Esophagus mucosa (tissue), 1 donor: ENCODE data around the gene PIBF1. TPM values are rescaled to one million over a fixed set of nuclear protein-coding genes. Genes with fewer than 3 reads are reported as not detected.
"Not testable (repeated sequence)": the region's sequence is repeated elsewhere in the genome, so short reads cannot be mapped to it uniquely, and the experiment has no call there.

Source experiments
- ATAC-seq: fragments of 200-7000 bp; cut with Tn5 transposase; one replicate; pipeline ENCODE4 v1.9.1; 2020
- total RNA-seq: library from RNA; stranded (reverse); gene quantifications from one replicate; pipeline ENCODE4 v1.2.4, GENCODE V29; 2023
- donor health status: DM: yes; HTN: yes; CAD: no.

Gene PIBF1
- total RNA-seq, 1 donor from 2014 or later = 6.5 TPM

DNA sequence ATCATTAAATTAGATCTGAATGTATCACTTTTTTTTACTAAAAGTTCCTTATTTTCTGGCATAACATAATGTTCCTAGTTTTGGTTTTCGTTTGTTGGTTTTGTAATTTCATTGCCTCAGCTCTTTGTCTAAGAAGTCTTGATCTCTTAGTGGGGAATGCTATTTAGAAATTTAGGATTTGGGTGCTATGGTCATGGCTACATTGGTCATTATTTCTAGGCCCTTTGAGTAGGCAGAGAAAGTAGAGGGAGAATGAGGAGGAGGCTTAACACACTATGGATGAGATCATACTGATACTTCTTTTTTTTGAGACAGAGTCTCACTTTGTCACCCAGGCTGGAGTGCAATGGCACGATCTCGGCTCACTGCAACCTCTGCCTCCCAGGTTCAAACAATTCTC, 41.8 kb downstream of the PIBF1 start:
- no peak for ATAC-seq

DNA sequence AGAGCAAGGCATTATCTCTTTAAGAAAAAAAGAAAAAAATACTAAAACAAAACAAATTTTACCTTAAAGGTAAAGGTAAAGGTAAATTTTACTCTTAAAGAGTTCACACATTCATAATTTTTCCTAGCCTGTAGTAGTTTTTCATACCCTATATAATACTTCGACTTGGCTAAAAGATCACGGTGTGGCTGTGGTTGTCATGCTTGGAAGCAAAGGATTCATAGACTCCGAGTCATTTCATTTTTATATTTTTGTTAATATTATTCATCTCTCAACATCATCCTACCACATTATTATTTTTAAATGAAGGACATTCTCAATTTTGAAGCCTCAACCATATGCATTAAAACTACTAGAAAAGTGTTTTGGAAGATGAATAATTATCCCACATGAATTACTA, 52.7 kb downstream of the PIBF1 start:
- ATAC-seq = no peak

DNA sequence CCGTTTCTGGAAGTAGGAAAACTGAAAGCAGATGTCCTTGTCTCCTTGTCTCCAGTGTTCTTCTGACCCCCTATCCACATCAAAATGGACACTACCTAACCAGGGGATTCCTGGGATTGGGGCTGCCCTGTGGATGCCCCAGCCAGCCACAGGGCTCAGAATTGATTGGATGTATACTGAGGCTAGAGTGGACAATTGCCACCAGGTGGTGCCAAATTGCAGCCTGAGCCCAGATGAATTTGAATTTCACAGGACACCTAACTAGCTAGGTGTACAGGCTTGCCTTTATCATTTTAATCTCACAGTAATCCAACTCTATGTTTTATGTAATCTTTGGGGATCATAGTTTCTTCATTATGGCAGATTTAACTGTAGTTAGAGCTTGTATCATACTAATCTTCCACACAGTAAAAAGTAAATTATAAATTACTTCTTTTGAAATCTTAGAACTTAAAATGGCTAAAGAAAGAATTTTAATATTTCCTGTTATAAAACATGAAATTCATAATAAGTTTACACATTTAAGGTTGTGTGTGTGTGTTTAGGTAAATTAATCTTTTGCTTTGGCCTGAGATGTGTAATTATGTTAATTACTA, 58.0 kb downstream of the PIBF1 start:
- peak; percentile 94 for ATAC-seq

DNA sequence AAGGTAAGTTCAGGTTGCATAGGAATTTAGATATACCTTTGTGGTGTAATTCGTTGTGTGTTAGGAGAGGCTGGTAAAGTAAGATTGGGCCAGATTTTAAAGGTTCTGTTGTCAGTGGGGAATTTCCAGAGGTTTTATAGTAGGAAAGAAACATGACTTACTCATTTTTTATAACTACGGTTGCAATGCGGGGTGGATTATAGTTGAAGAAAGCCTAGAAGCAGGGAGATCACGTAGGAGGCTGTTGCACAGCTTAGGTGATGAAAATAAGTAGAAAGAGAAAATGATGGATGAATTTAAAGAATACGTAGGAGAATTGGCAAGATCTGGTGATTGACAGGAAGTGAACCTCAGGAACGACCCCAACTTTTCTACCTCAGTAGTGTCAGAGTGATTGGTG, 61.1 kb downstream of the PIBF1 start:
- no peak for ATAC-seq

DNA sequence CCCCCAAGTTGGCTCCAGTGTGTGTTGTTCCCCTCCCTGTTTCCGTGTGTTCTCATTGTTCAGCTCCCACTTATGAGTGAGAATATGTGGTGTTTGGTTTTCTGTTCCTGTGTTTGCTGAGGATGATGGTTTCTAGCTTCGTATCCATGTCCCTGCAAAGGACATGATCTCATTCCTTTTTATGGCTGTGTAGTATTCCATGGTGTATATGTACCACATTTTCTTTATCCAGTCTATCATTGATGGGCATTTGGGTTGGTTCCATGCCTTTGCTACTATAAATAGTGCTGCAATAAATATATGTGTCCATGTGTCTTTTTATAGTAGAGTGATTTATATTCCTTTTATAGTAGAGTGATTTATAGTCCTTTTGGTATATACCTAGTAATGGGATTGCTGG, 63.2 kb downstream of the PIBF1 start:
- ATAC-seq = not testable (repeated sequence)

DNA sequence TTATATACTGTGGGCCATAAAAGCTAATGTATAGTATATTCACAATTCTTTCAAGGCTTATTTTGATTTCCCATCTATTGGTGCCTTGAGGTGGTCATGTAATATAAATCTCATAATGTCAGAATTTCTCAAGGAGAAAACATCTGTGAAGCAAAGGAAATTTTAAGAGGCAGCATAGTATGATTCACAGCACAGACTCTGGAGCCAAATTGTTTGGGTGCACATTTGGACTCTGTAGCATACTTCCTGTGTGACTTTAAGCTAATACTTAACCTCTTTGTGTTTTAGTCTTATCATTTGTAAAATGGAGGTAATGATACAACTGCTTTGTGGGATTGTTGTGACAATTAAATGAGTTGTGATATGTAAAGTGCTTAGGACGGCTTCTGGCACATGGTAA, 67.6 kb downstream of the PIBF1 start:
- no peak for ATAC-seq

DNA sequence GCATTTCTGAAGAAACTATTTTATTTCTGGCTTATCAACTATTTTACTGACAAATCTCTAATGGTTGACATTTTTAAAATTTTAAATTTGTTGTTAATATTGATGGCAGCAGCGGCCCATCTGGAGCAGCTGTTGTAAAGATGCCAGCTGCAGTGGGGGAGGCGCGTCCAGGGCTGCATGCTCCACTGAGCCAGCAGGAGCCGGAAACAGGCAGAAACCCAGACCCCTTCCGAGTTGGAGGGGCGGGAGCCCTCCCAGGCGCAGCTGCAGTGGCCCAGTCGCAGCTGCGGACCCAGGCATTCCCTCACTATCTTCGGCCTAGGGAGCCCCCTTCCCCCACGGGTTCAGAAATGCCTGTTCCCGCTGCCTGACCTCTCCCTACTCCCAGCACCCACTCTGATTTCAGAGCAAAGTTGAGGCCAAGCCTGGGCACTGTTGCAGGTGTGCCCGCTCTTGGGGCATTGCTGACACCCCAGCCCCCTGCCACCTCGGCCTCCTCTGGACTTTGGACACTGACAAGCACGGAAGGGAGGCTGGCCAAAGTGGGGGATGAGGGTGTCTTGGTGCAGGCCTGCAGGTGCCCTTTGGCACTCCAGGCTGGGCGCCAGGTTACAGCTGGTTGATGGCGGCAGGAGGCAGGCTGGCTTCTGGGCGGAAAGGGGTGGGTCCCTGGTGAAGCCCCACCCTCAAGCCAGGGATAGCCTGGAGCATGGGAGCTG, 69.2 kb downstream of the PIBF1 start:
- no peak for ATAC-seq

DNA sequence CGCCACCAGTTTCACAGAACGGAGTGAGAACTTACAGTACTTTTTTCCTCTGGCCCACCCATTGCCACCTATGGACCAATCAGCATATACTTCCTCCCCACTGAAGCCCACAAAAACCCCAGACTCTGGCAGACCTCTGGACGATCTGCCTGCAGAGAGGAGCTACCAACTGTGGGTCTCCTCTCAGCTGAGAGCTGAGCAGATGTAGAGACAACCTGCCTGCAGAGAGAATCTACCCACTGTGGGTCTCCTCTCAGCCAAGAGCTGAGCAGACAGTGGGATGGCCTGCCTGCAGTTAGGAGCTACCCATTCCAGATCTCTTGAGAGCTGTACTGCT, 69.7 kb downstream of the PIBF1 start:
- no peak for ATAC-seq

DNA sequence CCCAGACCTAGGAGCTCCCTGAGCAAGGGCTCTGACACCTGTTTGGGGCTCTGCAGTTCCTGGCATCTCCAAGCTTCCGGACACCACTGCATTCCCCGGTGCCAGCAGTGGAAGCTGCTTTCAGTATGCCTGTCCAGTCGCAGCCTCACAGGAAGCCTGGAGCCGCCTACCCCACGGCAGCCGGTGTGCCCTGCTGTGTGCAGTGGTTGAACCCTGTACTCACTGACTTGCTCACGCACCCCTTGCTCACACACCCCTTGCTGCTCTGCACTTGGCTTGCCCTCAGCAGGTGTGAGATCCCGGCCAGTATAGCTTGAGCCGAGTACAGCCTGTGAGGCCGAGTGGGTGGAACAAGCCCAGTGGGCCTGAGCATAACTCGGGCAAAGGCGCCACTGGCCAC, 70.3 kb downstream of the PIBF1 start:
- peak; percentile 20 for ATAC-seq

DNA sequence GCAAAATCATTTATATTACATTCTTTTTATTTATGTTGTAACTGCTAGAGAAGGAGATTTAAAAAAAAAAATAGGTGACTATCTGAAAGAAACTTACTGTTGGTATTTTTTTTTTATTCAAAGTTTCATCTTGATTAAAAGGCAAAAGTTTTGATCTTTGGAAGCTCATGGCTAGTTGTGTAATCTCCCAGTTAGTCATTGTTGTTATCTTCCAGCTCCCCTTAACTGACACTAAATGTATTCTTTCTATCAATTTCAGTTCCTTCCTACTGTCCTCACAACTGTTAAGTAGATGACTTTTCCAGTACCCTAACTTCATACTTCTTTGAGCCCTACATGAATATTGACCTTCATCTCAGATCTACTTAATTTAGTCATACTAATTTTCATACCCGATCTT, 71.1 kb downstream of the PIBF1 start:
- no peak for ATAC-seq

DNA sequence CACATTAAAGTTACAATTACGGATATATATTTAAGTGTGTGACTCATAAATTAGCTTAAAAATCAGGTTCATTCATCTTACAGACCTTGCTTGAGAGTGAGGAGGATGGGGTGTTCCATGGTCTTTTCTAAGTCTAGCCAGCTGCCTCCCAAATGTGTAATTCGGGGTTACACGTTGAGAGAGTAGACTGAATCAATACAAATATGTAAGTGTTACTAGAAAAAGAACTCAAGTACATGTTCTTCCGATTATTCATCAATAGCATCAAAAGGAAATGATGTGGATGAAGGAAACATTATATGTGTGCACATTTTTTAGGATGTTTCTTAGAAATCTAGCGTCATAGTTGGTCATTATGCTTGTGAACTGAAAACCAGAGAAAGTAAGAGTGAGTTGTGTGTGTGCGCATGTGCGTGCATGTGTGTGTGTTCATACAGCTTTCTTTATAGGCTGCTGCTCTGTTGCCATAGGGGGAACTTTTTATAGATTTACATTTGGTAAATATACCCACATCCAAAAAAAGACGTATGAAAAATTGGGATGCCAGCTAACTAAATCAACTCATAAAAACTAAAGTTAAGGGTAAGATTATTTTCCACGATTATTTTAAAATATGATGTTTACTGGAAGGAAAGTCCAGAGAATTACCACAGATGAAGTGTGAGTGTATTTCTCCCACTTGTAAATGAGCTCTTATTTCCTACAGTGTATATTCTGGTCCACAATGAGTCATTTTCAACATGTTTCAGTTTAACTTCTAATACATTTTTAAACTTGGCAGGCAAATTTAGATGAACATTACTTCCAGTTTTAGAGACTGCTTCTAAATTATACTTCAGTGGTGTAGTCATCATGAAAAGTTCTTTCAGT, 82.4 kb downstream of the PIBF1 start:
- no peak for ATAC-seq

DNA sequence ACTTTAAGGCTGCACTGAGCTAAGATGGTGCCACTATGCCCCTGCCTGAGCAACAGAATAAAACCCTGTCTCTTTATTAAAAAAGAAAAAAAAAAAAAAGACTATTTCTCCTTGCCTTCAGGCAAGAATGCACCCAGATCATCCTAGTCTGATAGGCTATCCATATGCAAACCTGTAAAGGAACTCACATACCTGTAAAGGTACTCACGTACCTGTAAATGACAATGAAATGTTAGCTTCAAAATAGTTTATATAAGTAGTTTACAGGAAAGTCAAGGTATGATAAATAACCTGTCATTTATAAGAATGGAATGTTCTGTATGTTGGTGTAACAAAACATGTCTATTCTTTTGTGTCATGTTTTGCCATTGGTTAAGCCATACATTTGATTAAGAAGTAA, 86.3 kb downstream of the PIBF1 start:
- no peak for ATAC-seq

DNA sequence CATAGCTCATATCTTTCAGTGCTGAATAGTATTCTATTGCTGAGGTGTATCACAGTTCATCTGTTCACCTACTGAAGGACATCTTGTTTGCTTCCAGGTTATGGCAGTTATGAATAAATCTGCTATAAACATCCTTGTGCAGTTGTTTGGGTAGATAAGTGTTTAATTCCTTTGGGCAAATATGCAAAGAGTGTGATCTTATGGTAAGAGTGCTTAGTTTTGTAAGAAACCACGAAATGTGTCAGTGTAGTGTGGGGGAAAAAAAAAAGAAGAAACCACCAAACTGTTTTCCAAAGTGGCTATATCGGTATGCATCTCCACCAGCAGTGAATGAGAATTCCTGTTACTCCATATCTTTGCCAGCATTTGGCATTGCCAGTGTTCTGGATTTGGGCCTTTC, 93.3 kb downstream of the PIBF1 start:
- ATAC-seq = no peak

DNA sequence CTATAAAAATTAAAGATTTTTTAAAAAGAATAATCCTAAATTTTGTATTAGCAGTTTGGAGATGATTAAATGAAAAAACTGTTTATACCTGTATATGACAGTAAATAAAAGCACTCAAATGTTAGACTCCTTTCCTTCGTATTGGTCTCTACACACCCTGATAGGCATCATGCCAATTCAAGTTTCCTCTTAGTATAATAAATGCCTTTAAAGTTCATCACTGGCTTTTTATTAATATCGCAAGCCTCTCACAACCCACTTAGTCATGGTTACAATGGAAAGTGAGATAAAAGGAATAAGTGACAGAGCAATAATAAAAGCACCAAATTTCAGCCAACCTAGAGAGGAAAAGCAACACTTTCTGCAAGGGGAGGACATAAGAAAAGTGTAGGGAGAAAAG, 102.2 kb downstream of the PIBF1 start:
- ATAC-seq = no peak

DNA sequence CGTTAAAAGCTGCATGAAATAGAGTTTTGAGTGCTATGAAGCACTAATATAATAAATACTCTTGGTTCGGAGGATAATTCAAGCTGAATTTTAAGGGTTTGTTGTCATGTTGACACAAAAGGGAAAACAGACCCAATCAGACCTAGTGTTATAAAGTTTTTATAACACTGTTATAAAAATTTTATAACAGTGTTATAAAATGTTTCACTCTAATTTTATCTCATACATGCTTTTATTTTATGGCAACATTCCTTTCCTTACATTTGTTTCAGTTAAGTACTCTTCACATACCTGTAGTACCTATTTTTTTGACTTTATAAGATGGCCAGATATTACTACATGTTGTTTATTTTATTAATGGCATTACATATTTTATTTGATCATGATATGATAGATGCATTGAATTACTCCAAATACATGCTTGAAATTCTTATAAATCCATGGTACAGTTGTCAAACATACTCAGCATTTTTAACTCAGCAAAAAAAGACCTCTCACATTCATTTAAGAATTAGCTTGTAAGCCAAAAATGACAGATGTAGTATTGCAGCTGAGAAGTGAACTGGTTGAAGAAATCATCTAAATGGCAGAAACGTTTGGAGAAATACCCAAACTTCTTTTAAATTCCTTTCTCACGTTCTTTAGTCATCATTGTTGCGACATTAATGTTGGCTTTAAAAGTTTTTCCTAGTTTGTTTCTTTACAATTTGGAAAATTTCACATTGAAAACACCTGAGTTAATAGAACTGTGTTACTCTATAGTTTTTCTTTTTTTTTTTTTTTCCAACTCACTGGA, 104.5 kb downstream of the PIBF1 start:
- no peak for ATAC-seq

DNA sequence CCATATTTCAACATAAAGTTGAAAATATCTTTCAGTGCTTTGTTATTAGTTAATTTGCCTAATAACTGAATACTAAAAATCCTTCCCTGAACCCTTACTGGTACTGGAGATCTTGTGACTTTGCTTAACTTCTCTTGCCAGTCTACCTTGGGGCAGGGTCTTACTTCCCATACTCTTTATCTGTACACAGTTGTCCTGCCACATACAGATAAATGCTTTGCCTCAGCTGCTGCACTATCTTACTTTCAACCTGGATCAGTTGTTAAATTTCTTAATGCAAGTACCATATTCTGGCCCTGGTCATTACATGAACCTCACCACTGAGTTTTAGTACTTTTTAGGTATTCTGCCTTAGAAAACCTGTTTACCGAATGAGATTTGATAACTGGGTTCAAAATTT, 107.6 kb downstream of the PIBF1 start:
- ATAC-seq = no peak

DNA sequence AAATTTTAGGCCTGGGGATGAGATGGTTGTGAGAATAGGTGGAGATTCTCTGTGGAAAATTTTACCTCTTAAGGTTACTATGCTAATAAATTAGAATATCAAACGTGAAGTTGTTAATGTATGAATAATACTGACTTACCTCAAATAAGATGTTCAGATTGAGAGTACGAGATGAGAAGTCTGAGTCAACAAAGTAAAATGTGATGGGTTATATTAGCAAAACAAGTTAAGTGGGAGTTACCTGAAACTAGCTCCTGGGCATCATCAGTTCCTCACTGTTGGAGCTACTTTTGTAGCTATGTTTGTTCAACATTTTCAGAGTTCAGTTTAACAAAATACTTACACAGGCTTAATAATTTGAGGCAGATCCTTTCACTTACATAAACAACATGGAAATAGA, 108.6 kb downstream of the PIBF1 start:
- no peak for ATAC-seq

DNA sequence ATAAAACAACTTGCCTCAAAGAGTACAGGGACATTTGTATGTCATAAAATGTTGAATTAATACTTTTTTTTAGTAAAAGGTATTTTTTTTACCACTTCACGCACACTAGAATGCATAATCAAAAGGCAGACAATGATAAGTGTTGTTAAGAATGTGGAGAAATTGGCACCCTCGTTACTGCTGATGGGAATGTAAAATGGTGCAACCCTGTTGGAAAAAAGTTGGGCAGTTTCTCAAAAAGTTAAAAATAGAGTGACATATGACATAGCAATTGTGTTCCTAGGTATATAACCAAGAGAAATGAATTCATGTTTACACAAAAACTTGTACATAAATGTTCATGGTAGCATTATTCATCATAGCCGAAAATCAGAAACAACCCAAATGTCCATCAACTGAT, 109.5 kb downstream of the PIBF1 start:
- ATAC-seq = no peak

DNA sequence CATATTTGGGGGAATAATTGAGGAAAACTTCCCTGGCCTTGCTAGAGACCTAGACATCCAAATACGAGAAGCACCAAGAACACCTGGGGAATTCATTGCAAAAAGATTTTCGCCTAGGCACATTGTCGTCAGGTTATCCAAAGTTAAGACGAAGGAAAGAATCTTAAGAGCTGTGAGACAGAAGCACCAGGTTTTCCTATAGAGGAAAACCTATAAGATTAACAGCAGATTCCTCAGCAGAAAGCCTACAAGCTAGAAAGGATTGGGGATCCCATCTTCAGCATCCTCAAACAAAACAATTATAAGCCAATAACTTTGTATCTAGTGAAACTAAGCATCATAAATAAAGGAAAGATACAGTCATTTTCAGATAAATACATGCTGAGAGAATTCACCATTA, 114.9 kb downstream of the PIBF1 start:
- no peak for ATAC-seq

DNA sequence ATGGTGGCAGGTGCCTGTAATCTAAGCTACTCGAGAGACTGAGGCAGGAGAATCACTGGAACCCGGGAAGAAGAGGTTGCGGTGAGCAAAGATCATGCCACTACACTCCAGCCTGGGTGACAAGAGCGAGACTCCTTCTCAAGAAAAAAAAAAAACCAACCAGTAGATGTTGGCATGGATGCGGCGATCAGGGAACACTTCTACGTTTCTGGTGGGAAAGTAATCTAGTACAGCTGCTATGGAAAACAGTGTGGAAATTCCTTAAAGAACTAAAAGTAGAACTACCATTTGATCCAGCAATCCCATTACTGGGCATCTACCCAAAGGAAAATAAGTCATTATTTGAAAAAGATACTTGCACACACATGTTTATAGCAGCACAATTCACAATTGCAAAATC, 119.6 kb downstream of the PIBF1 start:
- not testable (repeated sequence) for ATAC-seq

DNA sequence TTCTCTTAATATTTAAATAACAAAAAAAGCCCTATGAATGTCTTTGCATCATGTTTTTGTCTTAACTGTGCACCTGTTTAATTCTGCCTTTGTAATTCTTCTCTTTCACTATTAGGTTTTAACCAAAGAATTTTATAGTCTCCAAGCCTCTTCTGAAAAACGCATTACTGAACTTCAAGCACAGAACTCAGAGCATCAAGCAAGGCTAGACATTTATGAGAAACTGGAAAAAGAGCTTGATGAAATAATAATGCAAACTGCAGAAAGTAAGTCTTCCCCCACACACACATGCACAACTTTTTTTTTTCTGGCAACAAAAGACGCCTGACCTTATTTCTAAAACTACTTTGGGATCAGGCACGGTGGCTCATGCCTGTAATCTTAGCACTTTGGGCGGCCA, 126.5 kb downstream of the PIBF1 start:
- ATAC-seq = no peak

DNA sequence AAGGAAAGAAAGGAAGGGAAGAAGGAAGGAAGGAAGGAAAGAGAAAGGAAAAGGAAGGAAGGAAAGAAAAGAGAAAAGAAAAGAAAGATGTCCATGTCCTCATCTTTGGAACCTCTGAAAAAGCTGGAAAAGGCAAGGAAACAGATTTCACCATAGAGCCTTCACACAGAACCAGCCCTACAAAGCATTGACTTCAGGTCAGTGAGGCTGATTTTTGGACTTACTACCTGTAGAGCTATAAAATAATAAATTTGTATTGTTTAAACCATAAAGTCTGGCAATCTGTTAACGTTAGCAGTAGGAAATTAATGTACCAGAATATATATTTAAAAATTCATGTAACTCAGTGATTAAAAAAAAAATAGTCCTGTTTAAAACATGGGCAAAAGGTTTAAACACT, 130.0 kb downstream of the PIBF1 start:
- no peak for ATAC-seq

DNA sequence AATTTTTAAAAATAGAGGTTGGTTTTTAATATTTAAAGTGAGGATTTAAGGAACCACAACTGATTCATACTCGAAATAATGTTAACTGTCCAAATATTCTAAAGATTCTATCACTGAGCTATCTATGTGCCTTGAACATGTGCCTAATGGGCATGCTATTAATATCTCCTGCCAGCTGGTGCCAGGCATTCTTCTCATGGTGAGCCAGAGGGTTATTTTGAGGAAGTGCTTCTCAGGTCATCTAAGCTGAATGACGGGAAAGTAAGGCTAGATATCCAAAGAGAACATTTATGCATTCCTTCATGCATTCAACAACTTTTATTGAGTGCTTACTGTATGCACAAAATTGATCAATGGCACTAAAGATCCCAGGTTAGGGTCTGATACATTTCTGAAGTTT, 138.2 kb downstream of the PIBF1 start:
- ATAC-seq = no peak
